Chondrocyte (in vitro differentiated cells): ENCODE measurements around the gene NRM. TPM values are rescaled to one million over a fixed set of nuclear protein-coding genes. Genes with fewer than 3 reads are reported as not detected.
A peak's percentile ranks its signal among the peaks of the same experiment; 100 is the strongest.

Experiments
- DNase-seq: peaks from one replicate; pipeline ENCODE4 v3.0.0; 2021; ENCODE audit warnings: mixed read lengths, low spot score
- H3K27ac Mint-ChIP-seq: one replicate; pipeline ENCODE4 v1.8.0; 2021; ENCODE audit warnings: mild to moderate bottlenecking, moderate library complexity, mixed read lengths; ENCODE audit not compliant: unreplicated experiment
- H3K27me3 Mint-ChIP-seq: 2 replicates; pipeline ENCODE4 v1.8.0; 2021; ENCODE audit warnings: low read depth, mixed read lengths
- H3K36me3 Mint-ChIP-seq: 2 replicates; pipeline ENCODE4 v1.8.0; 2021; ENCODE audit warnings: low read depth, mixed read lengths
- H3K4me1 Mint-ChIP-seq: 2 replicates; pipeline ENCODE4 v1.8.0; 2021; ENCODE audit warnings: low read depth, mild to moderate bottlenecking, mixed read lengths
- H3K4me3 Mint-ChIP-seq: one replicate; pipeline ENCODE4 v1.8.0; 2021; ENCODE audit warnings: mild to moderate bottlenecking, moderate library complexity, mixed read lengths; ENCODE audit not compliant: unreplicated experiment
- H3K9me3 Mint-ChIP-seq: 2 replicates; pipeline ENCODE4 v1.8.0; 2021; ENCODE audit warnings: low read depth, mixed read lengths
- CTCF ChIP-seq: fragments of 200-600 bp; sonication (generic); IDR thresholded peaks from 2 replicates; pipeline ENCODE4 v1.5.0; 2021; ENCODE audit warnings: antibody characterized with exemption, mild to moderate bottlenecking, moderate library complexity
- total RNA-seq: library from RNA; stranded (reverse); gene quantifications from 3 replicates; pipeline ENCODE4 v1.2.1, GENCODE V29; 2021

The NRM gene
- total RNA-seq, 1 donor from 2014 or later: 20.0 TPM

GRCh38 chr6:30700340-30700739 lies 9.6 kb upstream of the NRM start:
- no peaks in the 10 kb centered on the region for H3K9me3 Mint-ChIP-seq
- peaks cover 6% of the 10 kb centered on the region for H3K4me1 Mint-ChIP-seq
- H3K4me3 Mint-ChIP-seq: no peak overlapping the region
- peaks cover 22% of the 10 kb centered on the region for H3K36me3 Mint-ChIP-seq
- DNase-seq: peak; percentile 24
- TF ChIP-seq CTCF: no peak
- H3K27me3 Mint-ChIP-seq: no peaks in the 10 kb centered on the region
- no peak overlapping the region for H3K27ac Mint-ChIP-seq

GRCh38 chr6:30696432-30696831 lies 5.6 kb upstream of the NRM start:
- Mint-ChIP-seq H3K4me3 (no peak overlapping the region), H3K27ac (no peak overlapping the region), H3K9me3 (no peaks in the 10 kb centered on the region), H3K4me1 (peaks cover 16% of the 10 kb centered on the region), H3K36me3 (no peaks in the 10 kb centered on the region), H3K27me3 (no peaks in the 10 kb centered on the region)
- no peak for TF ChIP-seq CTCF
- DNase-seq: no peak

GRCh38 chr6:30691208-30691847 lies 544 bp upstream of the NRM start:
- peaks cover under 1% of the 10 kb centered on the region for H3K36me3 Mint-ChIP-seq
- peak overlapping the region; percentile 89 for H3K4me3 Mint-ChIP-seq
- no peak for DNase-seq
- H3K9me3 Mint-ChIP-seq: no peaks in the 10 kb centered on the region
- TF ChIP-seq CTCF: no peak
- H3K4me1 Mint-ChIP-seq: peaks cover 53% of the 10 kb centered on the region
- H3K27me3 Mint-ChIP-seq: no peaks in the 10 kb centered on the region
- H3K27ac Mint-ChIP-seq: peak overlapping the region; percentile 92

- Mint-ChIP-seq H3K4me3 (peak overlapping the region; percentile 89), H3K4me1 (peaks cover 51% of the 10 kb centered on the region), H3K9me3 (no peaks in the 10 kb centered on the region), H3K27me3 (no peaks in the 10 kb centered on the region), H3K36me3 (peaks cover 10% of the 10 kb centered on the region), H3K27ac (peak overlapping the region; percentile 97)
- DNase-seq: peak; percentile 59
- no peak for TF ChIP-seq CTCF
Measured at GRCh38 chr6:30689985-30690384, 799 bp downstream of the NRM start.

- TF ChIP-seq CTCF: no peak
- H3K4me3 Mint-ChIP-seq: peak overlapping the region; percentile 89
- peaks cover 51% of the 10 kb centered on the region for H3K4me1 Mint-ChIP-seq
- peak overlapping the region; percentile 97 for H3K27ac Mint-ChIP-seq
- no peaks in the 10 kb centered on the region for H3K9me3 Mint-ChIP-seq
- DNase-seq: peak; percentile 61
- H3K27me3 Mint-ChIP-seq: no peaks in the 10 kb centered on the region
- peaks cover 14% of the 10 kb centered on the region for H3K36me3 Mint-ChIP-seq
Measured at GRCh38 chr6:30689022-30689865, 1.5 kb downstream of the NRM start.
